T-helper 2 cell (primary cell): Measurements from ENCODE around the gene MBOAT2.
"Not testable (repeated sequence)": the region's sequence is repeated elsewhere in the genome, so short reads cannot be mapped to it uniquely, and the experiment has no call there.

ENCODE experiments used
- DNase-seq, 5 experiments: peaks; one replicate each; pipeline versions ENCODE4 v3.0.0 to v3.0.0-alpha.2; 2012 to 2022

MBOAT2 gene

DNA sequence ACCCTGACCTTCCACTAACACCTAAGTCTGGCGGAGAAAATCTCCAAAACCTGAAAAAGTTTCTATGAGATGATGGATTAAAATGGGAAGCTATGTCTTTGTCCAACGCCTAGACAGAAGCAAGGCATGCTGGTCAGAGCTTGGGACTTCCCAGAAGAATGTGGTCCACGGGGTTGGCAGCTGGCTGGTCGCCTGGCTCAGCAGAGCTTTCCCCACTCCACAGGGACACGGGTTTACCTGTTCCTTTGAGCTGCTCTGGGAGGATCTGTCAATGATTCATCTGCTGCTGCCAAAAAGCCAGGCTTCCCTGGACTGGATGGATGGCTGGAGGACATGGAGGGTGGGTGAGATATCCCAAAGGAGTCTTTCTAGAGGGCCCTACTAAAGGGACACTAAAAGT lies 10.8 kb downstream of the MBOAT2 start:
- no peak for DNase-seq

- DNase-seq = no peak
Observed at GRCh38 chr2:8989536-8990079, 13.9 kb downstream of the MBOAT2 start.

DNA sequence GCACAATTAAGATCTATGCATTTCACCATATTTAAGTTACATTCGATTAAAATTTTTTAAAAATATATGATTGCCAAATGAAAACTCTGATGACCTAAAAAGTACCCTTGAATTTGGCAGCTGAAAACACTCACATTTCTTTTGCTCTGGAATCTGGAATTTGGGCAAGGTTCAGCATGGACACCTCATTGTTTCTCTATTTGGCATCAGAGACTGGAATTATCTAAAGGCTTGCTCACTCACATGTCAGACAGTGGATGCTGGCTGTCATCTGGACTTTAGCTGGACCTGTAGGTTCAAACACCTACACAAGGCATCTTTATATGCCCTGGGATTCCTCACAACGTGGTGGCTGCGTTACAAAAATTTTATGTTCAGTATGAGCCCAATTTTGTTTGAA lies 16.1 kb downstream of the MBOAT2 start:
- no peak for DNase-seq

DNA sequence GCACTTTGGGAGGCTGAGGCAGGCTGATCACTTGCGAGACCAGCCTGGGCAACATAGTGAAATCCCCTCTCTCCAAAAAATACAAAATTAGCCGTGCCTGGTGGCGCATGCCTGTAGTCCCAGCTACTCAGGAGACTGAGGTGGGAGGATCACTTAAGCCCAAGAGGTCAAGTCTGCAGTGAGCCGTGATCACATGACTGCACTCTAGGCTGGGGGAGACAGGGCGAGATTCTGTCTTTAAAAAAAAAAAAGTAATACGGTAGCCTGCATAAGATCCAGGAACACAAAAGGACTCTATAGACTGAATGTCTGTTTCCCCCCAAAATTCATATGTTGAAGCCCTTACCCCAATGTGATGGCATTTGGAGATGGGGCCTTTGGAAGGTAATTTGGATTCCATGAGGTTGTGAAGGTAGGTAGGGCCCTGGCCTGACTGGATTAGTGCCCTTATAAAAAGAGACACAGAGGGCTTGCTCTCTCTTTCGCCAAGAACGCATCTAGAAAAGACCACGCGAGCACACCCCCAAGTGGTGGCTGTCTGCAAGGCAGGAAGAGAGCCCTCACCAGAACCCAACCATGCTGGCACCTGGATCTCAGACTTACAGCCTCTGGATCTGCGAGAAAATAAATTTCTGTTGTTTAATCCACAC lies 17.0 kb downstream of the MBOAT2 start:
- peak in 1 of 5 experiments; percentile 27 for DNase-seq

DNA sequence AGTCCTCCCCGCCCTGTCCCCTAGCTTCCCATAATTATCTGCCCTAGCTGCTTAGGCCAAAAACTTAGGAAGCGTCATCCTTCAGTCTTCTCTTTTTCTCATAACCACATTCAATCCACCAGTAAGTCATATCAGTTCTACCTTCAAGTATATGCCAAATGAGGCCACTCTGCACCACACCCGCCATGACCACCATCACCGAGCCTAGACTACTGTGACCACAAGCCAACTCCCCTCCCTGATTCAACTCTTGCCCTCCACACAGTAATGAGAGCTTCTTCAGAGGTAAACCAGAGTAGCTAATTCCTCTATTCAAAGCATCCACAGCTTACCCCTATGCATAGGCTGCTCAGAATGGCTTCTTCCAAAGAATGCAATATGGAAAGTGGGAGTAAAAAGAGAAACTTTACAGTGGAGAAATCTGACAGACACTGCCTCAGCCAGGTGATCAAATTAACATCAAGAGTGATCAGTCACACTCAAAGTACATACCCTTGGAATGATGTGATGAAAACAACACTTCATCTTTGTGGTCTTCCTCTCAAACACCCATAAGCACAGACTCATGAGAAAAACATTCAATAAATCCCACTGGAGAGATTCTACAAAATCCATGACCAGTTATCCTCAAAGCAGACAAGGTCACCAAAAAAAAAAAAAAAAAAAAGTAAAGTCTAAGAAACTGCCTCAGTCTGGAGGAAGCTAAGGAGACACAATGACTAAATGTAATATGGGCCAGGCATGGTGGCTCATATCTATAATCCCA lies 17.7 kb downstream of the MBOAT2 start:
- peak in 1 of 5 experiments; percentile 3 for DNase-seq

DNA sequence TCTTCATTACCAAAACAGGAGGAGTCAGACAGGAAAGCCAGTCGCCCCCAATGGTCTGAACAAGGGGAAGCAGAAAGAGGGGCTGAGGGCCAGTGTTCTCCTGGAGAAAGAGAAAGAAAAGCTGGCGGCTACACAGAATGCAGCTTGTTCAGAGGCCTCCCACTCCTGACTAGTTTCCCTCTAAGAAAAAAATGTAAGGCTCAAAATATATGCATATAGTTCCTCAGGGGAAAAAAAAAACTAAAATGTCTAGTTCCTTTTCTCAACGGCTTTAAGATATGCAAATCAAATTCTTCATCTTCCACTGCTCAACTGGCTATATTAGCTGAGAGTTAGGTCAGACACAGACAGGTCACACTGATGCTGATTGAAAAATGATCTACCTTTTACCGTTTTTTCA lies 18.6 kb downstream of the MBOAT2 start:
- no peak for DNase-seq

DNA sequence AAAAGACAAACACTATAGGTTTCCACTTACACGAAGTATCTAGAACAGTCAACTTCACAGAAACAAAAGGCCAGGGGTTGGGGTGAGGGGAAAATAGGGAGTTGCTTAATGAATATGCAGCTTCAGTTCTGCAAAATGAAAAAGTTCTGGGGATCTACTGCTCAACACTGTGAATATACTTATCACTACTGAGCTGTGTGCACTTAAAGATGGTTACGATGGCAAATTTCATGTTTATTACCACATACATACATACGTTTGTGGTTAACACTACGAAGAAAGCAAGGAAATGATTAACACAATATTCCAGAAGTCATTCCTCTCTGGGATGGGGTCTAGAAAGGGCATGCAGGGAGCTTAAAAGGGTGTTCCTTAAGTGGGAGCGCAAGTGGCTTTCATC lies 19.3 kb downstream of the MBOAT2 start:
- no peak for DNase-seq

- no peak for DNase-seq
Observed at GRCh38 chr2:8983571-8983970, 19.9 kb downstream of the MBOAT2 start.

DNA sequence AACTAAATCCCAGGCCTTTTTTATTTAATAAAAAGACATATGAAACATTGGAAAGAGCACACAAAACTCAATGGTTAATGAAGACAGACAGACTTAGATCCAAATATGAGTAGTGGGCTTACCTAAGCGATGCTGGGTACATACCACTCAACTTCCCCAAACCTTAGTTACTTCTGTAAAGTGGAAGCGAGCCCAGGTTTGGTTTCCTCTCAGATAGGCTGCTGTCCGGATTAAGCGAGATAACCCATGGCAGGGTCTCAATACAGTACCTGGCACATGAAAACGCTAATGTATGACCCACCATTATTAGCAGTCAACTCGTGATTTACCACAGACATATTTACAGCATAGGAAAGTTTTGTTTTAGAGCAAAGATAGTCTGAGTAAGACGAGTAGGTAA lies 21.6 kb downstream of the MBOAT2 start:
- DNase-seq = no peak

DNA sequence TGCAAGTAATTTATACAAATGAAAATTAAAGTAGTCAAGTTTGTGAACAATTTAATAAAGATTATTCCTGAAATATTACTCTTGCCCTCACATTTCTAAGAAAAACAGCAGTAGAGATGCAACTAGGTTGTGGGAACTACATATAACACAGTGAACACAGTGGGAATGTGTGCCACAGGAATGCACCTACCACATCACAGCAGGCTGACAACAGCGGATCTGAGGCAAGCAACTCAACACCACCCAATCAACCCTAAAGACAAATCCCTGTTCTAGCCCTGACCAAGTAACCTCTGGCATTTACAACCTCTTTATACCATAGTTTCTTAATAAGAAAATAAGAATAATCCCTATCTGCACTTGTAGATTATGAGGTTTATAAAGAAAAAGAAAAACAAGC lies 23.4 kb downstream of the MBOAT2 start:
- DNase-seq = no peak

GRCh38 chr2:8977758-8978157 lies 25.7 kb downstream of the MBOAT2 start:
- no peak for DNase-seq

GRCh38 chr2:8976442-8977259 lies 26.8 kb downstream of the MBOAT2 start:
- no peak for DNase-seq

- DNase-seq = no peak
Observed at GRCh38 chr2:8974016-8974415, 29.5 kb downstream of the MBOAT2 start.

- not testable (repeated sequence) for DNase-seq
Observed at GRCh38 chr2:8973017-8973416, 30.5 kb downstream of the MBOAT2 start.

- DNase-seq = not testable (repeated sequence)
Observed at GRCh38 chr2:8972535-8972934, 30.9 kb downstream of the MBOAT2 start.

- not testable (repeated sequence) for DNase-seq
Observed at GRCh38 chr2:8969348-8969747, 34.1 kb downstream of the MBOAT2 start.

- DNase-seq = no peak
Observed at GRCh38 chr2:8966123-8966908, 37.2 kb downstream of the MBOAT2 start.

GRCh38 chr2:8965216-8965969 lies 38.1 kb downstream of the MBOAT2 start:
- no peak for DNase-seq

DNA sequence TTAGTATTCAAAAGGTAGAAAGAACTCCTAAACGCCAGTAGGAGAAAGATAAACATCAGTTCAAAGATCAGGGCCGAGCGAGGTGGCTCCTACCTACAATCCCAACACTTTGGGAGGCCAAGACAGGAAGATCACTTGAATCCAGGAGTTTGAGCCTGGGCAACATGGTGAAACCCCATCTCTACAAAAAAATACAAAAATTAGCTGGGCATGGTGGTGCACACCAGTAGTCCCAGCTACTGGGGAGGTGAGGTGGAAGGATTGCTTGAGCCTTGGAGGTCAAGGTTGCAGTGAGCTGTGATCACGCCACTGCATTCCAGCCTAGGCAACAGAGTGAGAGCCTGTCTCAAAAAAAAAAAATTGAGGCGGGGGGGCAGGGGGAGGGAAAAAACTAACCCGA lies 40.6 kb downstream of the MBOAT2 start:
- no peak for DNase-seq

DNA sequence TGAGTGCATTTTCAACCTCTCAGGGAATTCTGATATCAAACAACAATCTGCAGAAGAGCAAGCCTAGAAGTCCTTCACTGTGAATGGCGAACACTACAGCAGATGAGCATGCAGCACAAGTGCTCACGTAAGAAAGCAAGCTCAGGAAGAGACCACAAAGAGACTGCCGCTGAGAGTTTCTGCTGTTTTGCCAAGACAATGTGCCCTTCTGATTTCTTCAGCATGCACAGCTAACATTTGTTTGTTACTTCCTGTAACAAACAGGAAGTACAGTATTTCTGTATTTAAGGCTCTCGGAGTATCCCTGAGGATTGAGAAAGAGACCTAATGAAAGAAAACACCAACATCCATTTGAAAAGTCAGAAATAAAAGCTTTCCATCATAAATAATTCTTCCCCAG lies 45.9 kb downstream of the MBOAT2 start:
- DNase-seq = no peak

GRCh38 chr2:8956774-8957173 lies 46.7 kb downstream of the MBOAT2 start:
- DNase-seq = no peak

DNA sequence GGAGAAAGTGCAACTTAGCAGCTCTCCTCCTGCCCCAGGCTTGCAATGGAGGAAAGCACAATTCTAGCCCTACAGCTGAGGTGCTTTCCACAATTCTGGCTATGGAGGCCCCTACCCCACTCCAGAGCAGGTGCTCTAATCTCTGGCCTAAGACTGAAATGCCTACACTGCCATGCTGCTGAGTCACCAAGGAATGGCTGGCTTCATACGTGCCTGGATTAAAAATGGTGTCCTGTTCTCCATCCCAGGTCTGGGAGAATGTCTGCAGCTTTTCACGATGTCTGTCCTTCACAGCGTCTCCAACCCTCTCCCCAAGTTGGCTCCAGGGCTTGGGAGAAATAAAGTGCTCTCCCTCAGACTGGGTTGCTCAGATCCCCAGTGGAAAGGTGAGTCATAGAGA lies 48.5 kb downstream of the MBOAT2 start:
- DNase-seq = no peak
